ENCODE measurements around the gene PLEKHG2. TPM values are rescaled to one million over a fixed set of nuclear protein-coding genes. Genes with fewer than 3 reads are reported as not detected.

Gene PLEKHG2
- total RNA-seq, 2 experiments from 2014 or later: 30.4 to 30.9 TPM

DNA sequence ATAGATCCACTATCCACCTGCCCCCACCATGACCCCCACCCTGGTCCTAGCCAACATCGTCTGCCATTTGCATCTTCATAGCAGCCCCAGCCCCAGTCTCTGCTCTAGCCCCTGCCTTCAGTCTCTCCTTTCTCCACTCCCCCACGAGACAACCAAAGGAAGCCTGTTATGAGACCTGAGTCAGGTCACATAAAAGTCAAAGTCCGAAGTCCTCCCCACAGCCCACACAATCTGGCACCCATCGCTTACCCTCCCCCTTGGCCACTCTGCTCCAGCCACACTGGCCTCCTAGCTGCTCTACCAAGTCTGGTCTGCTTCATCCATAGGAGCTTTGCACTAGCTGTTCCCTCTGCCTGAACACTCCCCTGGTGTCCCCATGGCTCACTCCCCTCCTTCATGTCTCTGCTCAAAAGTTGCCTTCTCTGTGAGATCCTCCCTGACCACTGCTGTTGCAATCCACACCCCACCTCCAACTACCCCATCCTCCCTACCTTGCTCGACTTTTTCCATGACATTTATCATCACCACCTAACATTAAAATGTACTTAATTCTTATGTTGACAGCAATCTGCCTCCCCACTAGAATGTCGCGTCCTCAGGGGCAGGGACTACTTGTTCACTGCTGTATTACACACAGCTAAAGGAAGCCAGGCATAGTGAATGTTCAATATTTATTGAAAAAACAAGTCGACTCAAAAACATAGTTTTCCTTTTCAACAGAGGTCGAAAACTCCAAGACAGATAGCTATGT is 1.2 kb upstream of the PLEKHG2 start:
- POLR2A ChIA-PET: interaction anchor here (1.0 to 2.2 kb wide), 6 partner anchors 10 to 69 kb away, joined by 3 to 13 read pairs (median 5); partner anchors contain the start of genes RPS16 and SAMD4B
- CTCF ChIA-PET: interaction anchor here (0.7 to 2.2 kb wide), 14 partner anchors 7 to 129 kb away, joined by 3 to 72 read pairs (median 6); partner anchors contain the start of genes EID2, EID2B, MED29 and PAF1

- CTCF ChIA-PET: interaction anchor here (0.9 to 2.2 kb wide), 14 partner anchors 8 to 129 kb away, joined by 3 to 72 read pairs (median 6); partner anchors contain the start of genes EID2, EID2B, MED29 and PAF1
- POLR2A ChIA-PET: interaction anchor here (1.0 to 2.2 kb wide), 6 partner anchors 10 to 70 kb away, joined by 3 to 13 read pairs (median 5); partner anchors contain the start of genes RPS16 and SAMD4B
These were observed 703 bp upstream of the PLEKHG2 start for GRCh38 chr19:39411832-39412099.

DNA sequence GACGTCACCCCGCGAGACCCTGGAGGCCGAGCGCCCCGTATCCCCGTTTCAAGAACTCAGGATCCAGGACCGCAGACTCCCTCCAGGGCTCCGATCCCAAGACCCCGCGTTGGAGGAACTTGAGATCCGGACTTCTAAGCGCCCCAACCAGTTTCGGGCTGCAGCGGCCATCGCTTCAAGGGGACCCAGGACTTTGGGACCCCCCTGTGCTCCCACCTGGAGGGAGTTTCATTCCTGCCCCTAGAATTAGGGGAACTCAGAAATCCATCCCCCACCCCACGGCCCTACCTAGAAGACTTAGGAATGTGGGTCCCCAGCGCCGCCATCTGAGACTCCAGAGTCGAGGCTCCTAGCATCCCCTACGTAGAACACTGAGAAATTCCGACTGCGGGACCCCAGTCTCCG is 400 bp downstream of the PLEKHG2 start:
- POLR2A ChIA-PET: interaction anchor here (1.4 to 2.2 kb wide), 3 partner anchors 15 to 23 kb away, joined by 5 to 13 read pairs (median 7); partner anchors contain the start of gene RPS16
- CTCF ChIA-PET: interaction anchor here (1.0 to 2.2 kb wide), 8 partner anchors 12 to 201 kb away, joined by 3 to 72 read pairs (median 6); partner anchors contain the start of genes MED29, PAF1 and RPS16

DNA sequence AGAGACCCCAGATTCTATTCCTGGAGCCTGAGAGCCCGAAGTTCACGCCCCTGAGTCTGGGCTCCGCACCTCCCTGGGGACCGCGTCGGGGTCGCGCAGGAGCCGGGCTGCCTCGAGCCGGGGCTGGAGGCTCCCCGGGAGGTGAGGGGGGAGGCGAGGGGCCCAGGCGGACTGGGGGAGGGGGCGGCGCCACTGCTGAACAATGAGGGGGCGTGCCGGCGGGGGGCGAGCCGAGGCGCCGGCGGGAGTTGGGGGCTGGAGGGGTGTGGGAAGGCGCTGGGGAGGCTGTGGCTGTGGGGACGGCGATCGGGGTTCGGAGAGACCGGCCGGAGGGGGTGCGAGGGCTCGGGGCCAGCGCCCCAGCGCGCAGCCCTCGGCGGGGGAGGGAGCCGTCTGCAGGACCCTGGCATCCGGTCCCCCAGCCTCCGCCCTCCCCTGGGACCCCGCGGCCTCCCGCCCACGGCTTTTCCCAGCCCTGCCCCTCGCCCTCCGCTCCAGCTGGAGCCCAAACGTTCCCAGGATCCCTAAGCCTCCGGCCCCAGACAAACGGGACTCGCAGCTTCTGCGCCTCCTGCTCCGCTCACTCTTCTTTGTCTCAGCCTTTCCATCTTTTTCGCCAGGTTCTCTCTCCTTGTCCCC is 922 bp downstream of the PLEKHG2 start:
- POLR2A ChIA-PET: interaction anchor here (1.2 kb wide), 1 partner anchor 22 kb away, joined by 6 read pairs; the partner anchor contains the start of gene RPS16
- CTCF ChIA-PET: interaction anchor here (0.6 to 1.3 kb wide), 4 partner anchors 10 to 41 kb away, joined by 4 to 5 read pairs (median 4); no protein-coding TSS in a partner anchor

DNA sequence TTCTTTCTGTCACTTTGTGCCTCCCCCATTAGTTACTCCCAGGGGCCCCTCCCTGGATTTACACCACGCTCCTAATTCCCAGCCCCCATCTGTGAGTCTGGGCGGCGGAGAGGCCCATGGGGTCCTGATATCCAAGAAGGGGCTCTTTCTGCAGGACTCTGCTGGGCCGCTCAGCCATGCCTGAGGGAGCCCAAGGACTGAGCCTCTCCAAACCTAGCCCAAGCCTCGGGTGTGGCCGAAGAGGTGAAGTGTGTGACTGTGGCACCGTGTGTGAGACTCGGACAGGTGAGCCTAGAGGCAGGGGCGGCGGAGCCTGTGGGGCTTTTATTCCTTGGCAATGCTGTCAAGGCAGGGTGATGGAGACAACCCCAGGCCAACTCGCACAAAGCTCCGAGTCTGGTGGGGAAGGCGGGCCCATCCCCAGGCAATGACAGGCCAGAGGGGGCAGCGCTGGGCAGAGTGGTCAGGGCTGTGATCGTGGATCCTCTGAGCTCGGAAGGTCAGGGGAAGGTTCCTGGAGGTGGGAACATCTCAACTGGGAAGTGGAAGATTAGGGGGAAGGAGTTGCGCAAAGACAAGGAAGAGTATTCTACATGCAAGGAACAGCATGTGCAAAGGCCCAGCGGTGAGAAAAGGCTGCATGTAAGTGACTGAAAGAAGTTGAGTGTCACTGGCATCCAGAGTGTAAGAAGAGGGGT is 1.6 kb downstream of the PLEKHG2 start:
- CTCF ChIA-PET: interaction anchor here (0.6 to 1.4 kb wide), 5 partner anchors 9 to 40 kb away, joined by 4 to 8 read pairs (median 4); no protein-coding TSS in a partner anchor
- POLR2A ChIA-PET: interaction anchor here (1.2 kb wide), 1 partner anchor 22 kb away, joined by 6 read pairs; the partner anchor contains the start of gene RPS16

GRCh38 chr19:39415111-39416046 is 2.9 kb downstream of the PLEKHG2 start:
- POLR2A ChIA-PET: no interaction called here
- CTCF ChIA-PET: interaction anchor here (1.0 to 1.4 kb wide), 4 partner anchors 8 to 23 kb away, joined by 3 to 8 read pairs (median 4); no protein-coding TSS in a partner anchor

GRCh38 chr19:39416152-39417120 is 4.0 kb downstream of the PLEKHG2 start:
- ChIA-PET CTCF (interaction anchor here (0.6 to 1.3 kb wide), 4 partner anchors 13 to 116 kb away, joined by 3 to 4 read pairs (median 4); partner anchors contain the start of gene EID2B), POLR2A (interaction anchor here (0.6 to 0.9 kb wide), 2 partner anchors 14 to 19 kb away, joined by 3 read pairs; partner anchors contain the start of gene RPS16)

DNA sequence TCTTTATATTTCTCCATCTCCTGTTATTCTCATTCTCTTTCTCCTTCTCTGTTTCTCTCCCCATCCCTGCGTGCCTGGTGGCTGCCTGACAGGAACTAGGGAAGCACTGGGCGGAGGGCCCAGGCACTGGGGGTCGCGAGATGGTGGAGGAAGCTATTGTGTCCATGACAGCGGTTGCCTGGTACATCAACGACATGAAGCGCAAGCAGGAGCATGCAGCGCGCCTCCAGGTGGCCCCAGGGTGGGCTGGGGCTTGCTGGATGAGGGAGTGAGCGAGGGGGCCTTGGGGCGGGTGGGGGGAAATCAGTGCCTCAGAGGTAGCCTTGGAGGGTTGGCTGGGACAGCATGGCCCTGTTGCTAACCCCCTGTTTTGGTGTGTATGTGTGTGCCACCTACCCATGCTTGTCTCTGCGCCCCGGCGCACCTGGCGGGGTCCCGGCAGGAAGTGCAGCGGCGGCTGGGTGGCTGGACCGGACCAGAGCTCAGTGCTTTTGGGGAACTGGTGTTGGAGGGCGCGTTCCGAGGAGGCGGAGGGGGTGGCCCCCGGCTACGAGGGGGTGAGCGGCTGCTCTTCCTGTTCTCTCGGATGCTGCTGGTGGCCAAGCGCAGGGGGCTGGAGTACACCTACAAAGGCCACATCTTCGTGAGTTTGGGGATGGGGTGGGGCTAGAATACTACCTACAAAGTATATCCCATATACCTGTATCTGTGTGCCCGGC is 5.2 kb downstream of the PLEKHG2 start:
- ChIA-PET POLR2A (no interaction called here), CTCF (interaction anchor here (1.3 kb wide), 1 partner anchor 115 kb away, joined by 4 read pairs; the partner anchor contains the start of gene EID2B)

GRCh38 chr19:39419003-39419402 is 6.5 kb downstream of the PLEKHG2 start:
- POLR2A ChIA-PET: interaction anchor here (0.6 to 0.9 kb wide), 2 partner anchors 11 to 13 kb away, joined by 3 to 4 read pairs; no protein-coding TSS in a partner anchor
- CTCF ChIA-PET: interaction anchor here (0.7 kb wide), 1 partner anchor 216 kb away, joined by 3 read pairs; no protein-coding TSS in a partner anchor

DNA sequence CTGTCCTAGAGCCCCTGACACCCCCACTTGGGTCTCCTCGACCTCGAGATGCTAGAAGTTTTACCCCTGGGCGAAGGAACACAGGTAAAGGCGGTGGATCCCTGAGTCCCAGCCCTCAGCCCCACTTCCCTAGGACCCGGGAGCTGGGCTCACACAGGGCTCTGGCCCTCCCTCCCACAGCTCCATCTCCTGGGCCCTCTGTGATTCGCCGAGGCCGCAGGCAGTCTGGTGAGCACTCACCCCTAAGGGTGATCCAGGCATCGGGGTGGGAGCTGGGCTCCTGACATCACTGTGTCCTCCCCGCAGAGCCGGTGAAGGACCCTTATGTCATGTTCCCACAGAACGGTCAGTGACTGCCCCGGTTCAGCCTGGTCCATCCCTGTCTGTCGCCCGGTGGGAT is 8.3 kb downstream of the PLEKHG2 start:
- POLR2A ChIA-PET: no interaction called here

GRCh38 chr19:39422020-39422419 is 9.6 kb downstream of the PLEKHG2 start:
- CTCF ChIA-PET: interaction anchor here (0.9 to 1.6 kb wide), 3 partner anchors 14 to 52 kb away, joined by 3 to 5 read pairs (median 3); partner anchors contain the start of gene RPS16
- POLR2A ChIA-PET: interaction anchor here (0.7 to 0.8 kb wide), 2 partner anchors 15 to 1158 kb away, joined by 3 to 4 read pairs; partner anchors contain the start of gene ZFP36

More for the DNA sequence above, 8.3 kb downstream of the PLEKHG2 start:
- CTCF ChIA-PET: interaction anchor here (1.6 kb wide), 1 partner anchor 23 kb away, joined by 5 read pairs; no protein-coding TSS in a partner anchor

- ChIA-PET CTCF (interaction anchor here (0.6 to 1.5 kb wide), 3 partner anchors 9 to 128 kb away, joined by 3 to 4 read pairs (median 3); no protein-coding TSS in a partner anchor), POLR2A (interaction anchor here (1.0 kb wide), 1 partner anchor 13 kb away, joined by 3 read pairs; the partner anchor contains the start of gene RPS16)
These were observed 11.0 kb downstream of the PLEKHG2 start for GRCh38 chr19:39423258-39424086.

- CTCF ChIA-PET: no interaction called here
- POLR2A ChIA-PET: interaction anchor here (0.6 kb wide), 1 partner anchor 93 kb away, joined by 5 read pairs; no protein-coding TSS in a partner anchor
These were observed 12.5 kb downstream of the PLEKHG2 start for GRCh38 chr19:39424934-39425333.

- CTCF ChIA-PET: no interaction called here
- POLR2A ChIA-PET: no interaction called here
These were observed 13.3 kb downstream of the PLEKHG2 start for GRCh38 chr19:39425744-39426143.

DNA sequence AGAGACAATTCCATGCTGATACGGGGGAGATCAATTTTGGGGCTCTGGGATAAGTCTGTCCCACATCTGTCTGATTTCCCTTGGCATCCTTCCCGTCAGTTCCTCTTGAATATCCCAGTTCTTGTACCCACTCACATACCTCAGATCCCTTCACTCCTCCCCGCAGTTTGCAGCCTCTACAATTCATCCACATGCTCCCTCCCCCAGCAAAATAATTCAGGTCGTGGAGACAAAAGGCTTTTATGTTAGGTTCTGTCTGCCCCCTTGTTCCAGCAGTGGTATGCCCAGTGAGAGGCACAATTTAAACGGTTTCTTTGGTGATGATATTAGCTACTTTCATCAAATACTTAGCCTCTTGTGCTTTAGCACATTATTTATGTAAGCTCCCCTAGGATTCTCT is 13.7 kb downstream of the PLEKHG2 start:
- POLR2A ChIA-PET: no interaction called here

More for the DNA sequence above, 13.7 kb downstream of the PLEKHG2 start:
- CTCF ChIA-PET: interaction anchor here (1.4 kb wide), 1 partner anchor 14 kb away, joined by 3 read pairs; the partner anchor contains the start of gene PLEKHG2
